HG03045 (cell line): ENCODE measurements around the gene SEC11A.
"Not testable (repeated sequence)": the region's sequence is repeated elsewhere in the genome, so short reads cannot be mapped to it uniquely, and the experiment has no call there.

Experiments used
- ATAC-seq: cut with Tn5 transposase; IDR thresholded peaks from one replicate; pipeline ENCODE4 v1.9.1; 2021; ENCODE audit warnings: mild to moderate bottlenecking, moderate library complexity; ENCODE audit not compliant: unreplicated experiment

Gene SEC11A

DNA sequence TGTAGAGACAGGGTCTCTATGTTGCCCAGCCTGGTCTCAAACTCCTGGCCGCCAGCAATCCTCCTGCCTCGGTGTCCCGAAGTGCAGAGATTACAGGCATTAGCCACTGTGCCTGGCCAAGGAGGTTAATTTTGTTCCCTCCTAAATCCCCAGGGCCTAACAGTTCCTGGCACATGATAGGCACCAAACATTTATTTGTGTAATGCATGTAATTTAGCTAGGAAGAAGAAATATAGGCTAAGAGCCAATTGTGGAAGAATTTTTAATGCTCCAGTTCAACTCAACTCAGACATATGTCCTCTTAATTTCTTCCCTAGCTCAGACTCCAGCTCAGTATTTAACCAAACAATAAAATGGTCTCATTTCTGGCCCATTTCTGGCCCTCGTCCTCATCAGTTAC lies 24.8 kb upstream of the SEC11A start:
- ATAC-seq: no peak

DNA sequence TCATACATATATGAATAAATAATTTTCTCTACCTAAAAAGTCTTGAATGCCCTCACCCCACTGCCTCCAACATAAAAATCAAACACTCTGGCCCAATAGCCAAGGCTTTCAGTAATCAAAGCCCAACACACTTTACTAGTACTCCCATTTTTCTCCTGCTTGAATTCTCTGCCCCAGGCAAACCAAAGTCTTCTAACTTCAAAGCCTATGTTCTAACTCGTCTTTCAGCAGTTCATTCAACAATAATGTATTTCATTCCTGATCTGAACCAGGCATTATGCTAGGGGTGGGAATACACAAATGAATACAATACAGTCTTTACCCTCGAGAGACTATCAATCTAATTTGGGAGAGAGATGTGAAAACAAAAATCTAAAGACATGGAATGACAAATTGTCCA lies 21.1 kb upstream of the SEC11A start:
- no peak for ATAC-seq

DNA sequence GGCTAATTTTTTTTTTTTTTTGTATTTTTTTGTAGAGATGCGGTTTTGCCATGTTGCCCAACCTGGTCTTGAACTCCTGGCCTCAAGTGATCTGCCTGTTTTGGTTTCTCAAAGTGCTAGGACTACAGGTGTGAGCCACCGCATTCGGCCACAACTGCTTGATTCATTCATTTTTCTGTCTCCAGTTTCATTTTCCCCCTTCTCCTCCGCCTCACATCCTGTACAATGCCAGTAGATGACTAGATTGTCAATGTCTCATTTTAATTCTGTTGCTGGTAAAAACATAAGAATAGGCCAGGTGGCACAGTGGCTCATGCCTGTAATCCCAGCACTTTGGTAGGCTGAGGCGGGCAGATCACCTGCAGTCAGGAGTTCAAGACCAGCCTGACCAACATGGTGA lies 20.4 kb upstream of the SEC11A start:
- peak; percentile 49 for ATAC-seq

DNA sequence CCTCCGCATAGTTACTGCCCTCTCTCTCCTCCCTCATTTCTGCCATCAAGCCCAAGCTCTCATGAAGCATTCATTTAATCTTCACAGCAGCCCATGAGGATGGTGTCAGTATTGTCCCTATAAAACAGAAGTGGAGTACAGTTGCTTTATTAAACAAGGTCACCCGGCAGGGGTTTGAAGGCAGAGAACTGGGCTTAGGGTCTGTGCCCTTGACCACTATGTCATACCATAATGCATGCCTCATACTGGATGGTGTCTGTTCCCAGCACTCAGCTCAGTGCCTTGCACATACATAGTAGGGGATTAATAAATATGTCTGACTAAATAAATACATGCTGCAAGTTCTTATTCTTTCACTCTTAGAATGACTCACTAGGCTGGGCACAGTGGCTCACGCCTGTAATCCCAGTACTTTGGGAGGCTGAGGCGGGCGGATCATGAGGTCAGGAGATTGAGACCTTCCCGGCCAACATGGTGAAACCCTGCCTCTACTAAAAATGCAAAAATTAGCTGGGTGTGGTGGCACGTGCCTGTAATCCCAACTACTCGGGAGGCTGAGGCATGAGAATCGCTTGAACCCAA lies 19.6 kb upstream of the SEC11A start:
- peak; percentile 33 for ATAC-seq

DNA sequence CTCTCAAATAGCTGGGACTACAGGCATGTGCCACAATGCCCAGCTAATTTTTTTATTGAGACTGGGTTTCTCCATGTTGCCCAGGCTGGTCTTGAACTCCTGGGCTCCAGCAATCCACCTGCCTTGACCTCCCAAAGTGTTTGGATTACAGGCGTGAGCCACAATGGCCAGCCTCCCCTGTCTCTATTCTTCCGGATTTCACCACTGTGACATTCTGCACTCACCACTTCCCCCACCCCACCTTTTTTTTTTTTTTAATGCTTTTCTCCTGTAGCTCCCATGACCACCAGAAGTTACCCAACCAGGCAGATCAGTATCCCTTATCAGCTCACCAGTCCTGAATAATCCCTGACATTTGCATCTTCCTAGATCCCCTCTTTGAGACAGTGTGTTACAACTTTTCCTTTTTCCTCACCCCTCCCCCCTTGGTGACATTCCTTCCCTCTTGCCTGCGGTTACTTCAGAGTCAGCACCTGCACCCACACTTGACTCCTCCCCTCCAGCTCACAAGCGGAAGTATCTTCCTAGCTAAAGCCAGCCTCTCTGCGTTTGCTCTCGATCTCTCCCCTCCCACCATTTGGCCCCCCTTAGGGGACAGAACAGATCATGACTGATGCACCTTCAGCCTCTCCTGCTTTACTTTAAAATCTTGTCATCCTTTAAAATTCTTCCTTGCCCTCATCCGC lies 19.0 kb upstream of the SEC11A start:
- peak; percentile 64 for ATAC-seq

DNA sequence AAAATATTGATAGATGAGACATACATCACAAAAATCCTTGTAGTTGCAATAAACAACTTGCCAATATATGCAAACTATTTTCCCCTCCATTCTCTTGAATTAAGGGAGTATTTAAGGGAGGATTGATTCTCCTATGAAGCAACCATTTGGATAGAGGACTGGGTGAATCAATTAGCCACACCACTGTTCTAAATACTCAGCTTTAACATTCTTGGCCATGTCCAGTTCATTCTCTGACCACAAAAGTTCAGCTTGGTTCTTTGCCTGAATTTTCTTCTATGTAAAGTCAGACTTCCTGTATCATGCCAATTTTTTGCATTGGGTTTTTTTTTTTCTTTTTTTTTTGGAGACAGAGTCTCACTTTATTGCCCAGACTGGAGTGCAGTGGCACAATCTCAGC lies 15.8 kb upstream of the SEC11A start:
- ATAC-seq: no peak

DNA sequence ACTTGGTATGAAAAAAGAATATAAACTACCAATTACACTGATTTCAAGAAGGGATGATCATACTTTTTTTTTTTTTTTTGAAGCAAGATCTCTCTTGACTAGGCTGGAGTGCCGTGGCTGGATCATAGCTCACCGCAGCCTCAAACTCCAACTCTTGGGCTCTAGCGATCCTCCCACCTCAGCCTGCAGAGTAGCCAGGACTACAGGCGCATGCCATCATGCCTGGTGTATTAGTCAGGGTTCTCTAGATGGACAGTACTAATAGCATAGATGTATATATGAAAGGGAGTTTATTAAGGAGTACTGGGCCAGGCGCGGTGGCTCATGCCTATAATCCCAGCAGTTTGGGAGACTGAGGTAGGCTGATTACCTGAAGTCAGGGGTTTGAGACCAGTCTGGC lies 11.5 kb upstream of the SEC11A start:
- no peak for ATAC-seq

DNA sequence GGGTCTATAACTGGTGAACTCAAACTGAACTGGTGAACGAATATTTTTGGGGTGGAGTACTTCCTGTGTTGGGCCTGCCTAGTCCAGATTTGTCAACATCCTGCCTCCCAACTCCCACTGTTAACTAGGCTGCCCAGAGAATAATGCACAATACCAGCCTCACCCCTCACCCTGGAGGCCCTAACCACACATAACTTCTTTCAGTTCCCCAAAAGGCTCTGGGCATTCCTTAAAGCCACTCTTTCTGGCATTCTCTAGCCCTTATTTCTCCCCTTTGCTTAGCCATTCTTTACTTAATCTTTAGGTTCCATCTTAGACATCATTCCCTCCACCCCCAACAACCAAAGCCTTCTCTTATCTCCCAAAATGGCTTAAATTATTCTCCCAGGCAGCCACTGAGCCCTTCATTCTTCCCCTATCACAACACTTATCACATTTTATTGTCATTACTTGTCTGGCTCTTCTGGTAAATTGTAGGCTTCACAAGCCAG lies 9.1 kb upstream of the SEC11A start:
- ATAC-seq: no peak

DNA sequence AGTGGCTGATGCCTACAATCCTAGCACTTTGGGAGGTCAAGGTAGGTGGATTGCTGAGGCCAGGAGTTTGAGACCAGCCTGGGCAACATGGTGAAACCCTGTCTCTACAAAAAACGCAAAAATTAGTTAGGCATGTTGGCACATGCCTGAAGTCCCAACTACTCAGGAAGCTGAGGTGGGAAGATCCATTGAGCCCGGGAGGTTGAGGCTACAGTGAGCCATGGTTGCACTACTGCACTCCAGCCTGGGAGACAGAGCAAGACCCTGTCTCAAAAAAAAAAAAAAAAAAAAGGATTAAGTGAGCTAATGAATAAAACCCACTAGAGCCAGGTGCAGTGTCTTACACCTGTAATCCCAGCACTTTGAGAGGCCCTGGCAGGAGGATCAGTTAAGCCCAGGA lies 6.7 kb upstream of the SEC11A start:
- ATAC-seq: no peak

DNA sequence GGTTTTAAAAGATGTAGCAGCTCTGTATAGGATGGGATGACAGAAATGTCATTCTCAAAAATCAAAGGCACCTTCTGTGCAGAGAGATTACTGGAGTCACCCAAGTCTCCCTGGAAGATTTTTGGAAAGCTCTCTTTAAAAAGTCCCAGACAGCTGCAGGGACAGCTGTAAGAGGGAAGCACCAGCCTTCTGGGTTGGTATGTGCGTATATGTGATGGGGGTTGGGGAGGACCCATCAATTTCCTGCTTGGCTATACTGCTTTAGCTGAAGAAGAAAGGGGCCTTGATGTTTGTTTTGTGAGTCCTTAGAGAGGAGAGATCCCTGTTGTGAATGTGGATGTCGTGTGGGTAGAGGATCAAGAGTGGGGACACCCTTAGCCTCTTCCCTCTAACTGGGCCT lies 5.4 kb upstream of the SEC11A start:
- ATAC-seq: no peak

DNA sequence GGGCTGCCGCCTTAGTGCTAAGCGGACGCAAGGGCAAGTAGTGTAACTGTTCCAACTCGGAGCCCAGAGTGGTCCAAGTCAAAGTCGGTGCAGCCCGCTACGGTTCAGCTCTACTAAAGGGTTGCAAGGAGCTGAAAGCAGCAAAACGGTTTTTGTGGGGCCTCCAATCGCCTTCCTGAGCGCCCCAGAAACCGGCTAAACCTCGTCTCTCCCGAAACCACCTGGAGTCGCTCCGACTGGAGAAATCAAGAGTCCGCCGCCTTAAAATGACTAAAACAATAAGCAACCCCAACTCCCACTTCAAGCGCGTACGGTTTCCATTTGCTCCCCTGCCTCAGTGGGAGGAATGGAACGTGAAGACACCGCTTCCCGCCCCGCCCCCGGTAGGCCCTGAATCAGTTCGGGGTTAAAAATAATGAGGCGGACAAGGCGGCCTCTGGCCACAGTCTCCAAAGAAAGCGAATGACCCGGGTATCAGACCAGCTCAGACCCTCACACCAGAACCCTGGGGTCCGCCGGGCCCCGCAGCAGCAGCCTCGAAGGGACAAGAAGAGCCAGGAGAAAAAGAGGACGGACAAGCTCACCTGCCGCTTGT lies 401 bp downstream of the SEC11A start:
- peak; percentile 6 for ATAC-seq

DNA sequence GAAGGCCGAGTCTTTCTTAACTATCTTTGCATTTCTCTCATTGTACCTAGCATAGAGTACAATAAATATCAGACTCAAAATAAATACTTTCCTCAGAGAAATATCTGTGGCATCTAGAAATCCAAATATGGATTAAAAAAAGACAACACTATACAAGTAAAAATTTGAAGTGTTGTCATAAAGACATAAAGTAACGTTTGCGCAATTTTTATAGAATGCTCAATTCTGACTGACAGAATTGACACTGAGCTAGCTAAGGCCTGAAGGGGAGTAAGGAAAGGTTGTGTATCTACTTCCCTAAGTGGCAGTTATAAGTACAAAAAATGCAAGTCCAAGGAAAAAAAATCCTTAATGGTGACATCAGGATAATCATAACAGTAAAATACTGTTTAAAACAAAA lies 1.1 kb downstream of the SEC11A start:
- ATAC-seq: no peak

DNA sequence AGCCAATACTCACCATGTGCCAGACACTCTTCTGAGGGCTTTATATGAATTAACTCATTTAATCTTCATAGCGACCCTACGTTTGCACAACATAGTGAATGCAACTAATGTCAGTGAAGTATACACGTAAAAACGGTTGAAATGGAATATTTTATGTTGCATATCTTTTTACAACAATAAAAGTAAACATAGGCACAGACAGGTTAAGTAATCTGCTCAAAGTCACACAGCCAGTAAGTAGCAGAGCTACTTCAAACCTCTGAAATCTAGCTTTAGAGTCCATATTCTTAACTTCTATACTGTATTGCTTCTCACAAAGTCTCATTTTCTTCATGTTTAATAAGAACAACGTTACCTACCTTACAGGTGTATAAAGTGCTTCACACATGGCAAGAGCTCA lies 1.6 kb downstream of the SEC11A start:
- ATAC-seq: no peak

DNA sequence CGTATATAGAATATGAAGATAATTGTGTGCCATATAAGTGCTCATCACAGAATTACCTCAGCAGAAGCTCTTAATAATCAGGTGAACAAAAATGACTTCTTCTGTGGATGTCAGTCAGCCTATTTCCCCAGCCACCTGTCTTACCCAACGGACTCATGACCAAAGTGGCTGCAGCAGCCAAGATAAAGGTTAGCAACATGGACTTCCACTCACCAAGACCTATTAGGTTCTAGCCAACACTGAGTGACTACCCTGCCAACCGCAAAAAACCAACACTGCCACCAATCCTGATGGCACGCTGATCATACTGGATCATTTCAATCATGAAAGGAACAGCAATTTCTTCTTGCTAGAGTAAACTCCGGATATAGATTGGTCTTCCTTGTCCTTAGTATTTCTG lies 12.1 kb downstream of the SEC11A start:
- ATAC-seq: no peak

DNA sequence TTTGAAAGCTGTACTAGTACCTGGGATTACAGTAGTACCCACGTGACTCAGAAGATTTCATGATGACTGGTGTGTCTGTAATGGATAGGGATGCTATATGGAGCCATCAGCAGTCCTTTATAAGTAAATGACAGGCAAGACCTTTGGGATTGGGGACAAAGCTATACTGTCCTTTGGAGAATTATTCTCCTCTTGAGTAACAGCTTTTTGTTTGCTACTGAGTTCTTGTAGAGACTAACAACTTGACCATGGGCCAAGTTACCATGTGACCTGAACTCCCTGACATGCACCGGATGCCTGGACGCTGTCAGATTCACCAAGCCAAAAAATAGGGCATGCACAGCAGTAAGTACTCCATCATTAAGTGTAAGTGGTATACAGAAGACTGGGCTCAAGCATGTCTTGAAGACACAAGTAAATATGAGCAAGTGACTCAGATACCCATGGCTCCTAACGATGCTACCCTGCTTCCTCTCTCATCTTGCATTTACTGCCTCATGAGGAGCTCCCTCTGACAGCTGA lies 12.9 kb downstream of the SEC11A start:
- no peak for ATAC-seq

DNA sequence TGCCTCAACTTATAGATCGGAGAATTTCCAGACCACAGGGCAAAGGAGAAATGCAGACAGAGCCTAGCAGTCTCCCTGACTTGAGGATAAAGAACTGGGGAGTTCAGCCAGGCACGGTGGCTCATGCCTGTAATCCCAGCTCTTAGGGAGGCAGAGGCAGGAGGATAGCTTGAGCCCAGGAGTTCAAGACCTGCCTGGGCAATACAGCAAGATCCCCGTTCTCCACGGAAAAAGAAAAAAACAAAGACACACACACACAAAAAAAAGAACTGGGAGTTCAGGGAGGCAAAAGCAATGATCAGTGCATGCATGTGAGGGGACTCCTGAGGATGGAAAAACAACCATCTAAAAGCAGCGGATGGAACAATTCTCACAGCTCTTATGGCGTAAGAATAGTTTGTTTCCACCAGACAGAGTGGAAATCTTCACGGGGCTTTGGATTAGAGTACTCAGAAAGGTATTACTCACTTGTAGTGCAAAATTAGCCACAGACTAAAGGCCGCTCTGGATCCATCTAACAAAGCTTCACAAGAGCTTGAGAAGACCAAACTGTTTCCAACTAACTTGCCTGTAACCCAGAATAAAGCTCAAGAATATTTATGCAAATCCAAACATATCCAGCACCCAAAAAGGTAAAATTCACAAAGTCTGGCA lies 16.3 kb downstream of the SEC11A start:
- no peak for ATAC-seq

DNA sequence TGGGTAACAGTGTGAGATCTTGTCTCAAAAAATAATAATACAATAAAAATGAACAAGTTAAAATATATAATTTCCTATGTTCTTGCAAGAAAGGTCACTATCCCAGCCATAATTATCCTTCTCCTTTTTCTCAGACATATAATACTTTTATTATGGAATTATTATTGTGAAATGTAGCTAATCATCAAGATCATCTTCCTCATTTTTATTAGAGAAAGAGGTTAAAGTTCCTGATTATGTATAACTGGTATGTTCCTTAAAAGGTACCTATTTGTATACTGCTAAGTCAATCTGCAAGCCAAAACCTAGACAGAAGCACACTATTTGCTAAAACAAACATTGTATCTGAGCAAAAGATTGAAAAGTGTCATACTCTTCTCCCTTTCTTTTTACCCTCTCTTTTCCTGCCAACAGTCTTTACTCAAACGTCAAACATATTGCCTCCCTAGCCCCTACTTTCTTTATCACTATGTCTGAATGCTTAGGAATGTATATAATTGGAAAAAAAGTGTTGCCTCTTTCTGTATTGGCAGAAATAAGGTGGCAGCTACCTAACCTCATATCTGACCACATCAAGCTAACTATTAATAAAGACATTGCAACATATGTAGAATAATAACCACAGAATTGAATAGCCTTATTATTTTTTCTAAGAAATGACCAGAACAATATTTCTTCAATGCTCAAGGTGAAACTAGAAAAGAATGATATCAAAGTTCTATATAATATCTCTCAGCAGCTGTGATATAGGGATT lies 18.5 kb downstream of the SEC11A start:
- ATAC-seq: no peak

DNA sequence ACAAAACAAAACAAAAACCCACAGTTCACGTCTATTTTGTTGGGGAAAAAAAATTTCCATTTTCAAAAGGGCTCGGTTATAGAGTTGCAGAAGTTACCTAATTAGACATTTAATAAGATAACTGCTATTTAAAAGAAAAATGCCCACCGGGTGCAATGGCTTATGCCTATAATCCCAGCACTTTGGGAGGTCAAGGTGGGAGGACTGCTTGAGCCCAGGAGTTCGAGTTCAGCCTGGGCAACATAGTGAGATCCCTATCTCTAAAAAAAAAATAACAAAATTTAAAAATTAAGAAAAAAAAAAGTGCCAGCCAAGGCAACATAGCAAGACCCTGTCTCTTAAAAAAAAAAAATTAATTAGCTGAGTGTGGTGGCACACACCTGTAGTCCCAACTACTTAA lies 19.2 kb downstream of the SEC11A start:
- no peak for ATAC-seq

DNA sequence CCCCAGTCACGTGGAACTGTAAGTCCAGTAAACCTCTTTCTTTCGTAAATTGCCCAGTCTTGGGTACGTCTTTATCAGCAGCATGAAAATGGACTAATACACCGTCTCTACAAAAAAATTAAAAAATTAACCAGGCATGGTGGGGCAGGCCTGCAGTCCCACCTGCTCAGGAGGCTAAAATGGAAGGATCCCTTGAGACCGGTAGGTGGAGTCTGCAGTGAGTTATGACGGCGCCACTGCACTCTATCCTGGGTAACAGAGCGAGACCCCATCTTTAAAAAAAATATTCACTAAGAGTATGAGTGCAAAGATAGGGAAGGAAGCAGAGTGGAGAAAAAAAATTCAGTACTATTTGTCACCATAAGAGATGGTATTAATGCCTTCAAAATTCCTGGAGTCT lies 25.6 kb downstream of the SEC11A start:
- ATAC-seq: no peak

DNA sequence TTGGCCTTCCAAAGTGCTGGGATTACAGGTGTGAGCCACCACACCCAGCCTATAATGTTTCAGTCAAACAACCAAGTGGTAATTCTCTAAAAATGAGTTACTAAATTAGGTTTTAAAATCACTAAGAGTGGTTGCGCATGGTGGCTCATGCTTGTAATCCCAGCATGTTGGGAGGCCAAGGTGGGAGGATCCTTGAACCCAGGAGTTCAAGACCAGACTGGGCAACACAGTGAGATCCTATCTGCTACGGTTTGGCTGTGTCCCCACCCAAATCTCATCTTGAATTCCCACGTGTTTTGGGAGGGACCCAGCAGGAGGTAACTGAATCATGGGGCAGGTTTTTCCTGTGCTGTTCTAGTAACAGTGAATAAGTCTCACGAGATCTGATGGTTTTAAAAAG lies 26.1 kb downstream of the SEC11A start:
- no peak for ATAC-seq

DNA sequence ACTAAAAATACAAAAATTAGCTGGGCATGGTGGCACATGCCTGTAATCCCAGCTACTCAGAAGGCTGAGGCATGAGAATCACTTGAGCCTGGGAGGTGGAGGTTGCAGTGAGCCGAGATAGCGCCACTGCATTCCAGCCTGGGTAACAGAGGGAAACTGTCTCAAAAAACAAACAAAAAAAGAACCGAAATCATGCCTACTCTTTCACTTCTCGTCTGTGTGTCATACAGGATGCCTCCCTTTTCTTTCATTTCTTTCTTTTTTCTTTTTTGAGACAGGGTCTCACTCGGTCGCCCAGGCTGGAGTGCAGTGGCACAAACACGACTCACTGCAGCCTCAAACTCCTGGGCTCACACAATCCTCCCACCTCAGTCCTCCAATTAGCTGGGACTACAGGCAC lies 29.5 kb downstream of the SEC11A start:
- not testable (repeated sequence) for ATAC-seq
